HG03175 (cell line): ENCODE results near the gene C13orf46.

Experiments used
- ATAC-seq: cut with Tn5 transposase; IDR thresholded peaks from one replicate; pipeline ENCODE4 v1.9.1; 2021; ENCODE audit warnings: mild to moderate bottlenecking, moderate library complexity; ENCODE audit not compliant: unreplicated experiment

C13orf46 gene

GRCh38 chr13:113958373-113958772, 15.5 kb downstream of the C13orf46 start:
- ATAC-seq, result no peak

GRCh38 chr13:113956571-113956970, 17.3 kb downstream of the C13orf46 start:
- ATAC-seq, result no peak

DNA sequence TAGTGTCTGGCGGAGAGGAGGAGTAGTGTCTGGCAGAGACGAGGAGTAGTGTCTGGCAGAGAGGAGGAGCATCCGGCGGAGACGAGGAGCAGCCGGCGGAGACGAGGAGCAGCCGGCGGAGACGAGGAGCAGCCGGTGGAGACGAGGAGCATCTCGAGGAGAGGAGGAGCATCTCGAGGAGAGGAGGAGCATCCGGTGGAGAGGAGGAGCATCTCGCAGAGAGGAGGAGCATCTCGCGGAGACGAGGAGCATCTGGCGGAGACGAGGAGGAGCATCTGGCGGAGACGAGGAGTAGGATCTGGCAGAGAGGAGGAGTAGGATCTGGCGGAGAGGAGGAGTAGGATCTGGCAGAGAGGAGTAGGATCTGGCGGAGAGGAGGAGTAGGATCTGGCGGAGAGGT, 18.2 kb downstream of the C13orf46 start:
- no peak for ATAC-seq

GRCh38 chr13:113955235-113955634, 18.6 kb downstream of the C13orf46 start:
- no peak for ATAC-seq

DNA sequence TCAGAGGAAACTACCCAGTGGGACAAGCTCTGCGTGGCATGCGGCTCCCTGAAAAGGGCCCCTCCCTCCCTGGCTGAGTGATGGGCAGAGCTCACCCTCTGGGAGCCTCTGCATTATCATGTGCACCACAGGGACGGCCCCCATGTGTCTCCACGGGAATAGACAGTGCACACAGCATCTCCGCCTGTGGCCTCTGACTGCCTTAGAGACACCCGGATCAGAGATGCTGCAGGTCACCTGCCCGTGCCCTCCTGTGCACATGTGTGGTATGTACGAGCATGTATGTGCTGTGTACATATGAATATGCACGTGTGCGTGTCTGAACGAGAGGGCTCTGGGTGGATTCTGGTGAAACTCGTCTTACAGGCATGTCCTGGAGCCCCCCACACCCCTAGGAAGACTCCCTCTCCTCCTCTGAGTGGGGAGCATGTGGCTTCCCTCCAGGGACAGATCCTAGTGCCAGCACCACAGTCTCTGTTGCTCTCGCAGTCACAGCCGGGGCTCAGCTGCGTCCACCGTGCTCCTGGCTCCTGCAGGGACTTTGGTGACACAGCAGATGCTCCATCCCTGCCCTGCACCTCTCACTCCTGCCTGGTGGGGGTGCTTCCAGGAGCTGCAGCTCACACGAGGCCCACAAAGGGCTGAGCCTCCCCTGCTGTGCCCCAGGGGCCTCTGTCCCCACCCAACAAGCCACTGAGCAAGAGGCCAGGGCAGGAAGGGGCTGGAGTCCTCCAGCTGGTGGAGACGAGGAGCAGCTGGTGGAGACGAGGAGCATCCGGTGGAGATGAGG, 19.6 kb downstream of the C13orf46 start:
- ATAC-seq, result no peak

GRCh38 chr13:113953561-113953960, 20.3 kb downstream of the C13orf46 start:
- no peak for ATAC-seq

DNA sequence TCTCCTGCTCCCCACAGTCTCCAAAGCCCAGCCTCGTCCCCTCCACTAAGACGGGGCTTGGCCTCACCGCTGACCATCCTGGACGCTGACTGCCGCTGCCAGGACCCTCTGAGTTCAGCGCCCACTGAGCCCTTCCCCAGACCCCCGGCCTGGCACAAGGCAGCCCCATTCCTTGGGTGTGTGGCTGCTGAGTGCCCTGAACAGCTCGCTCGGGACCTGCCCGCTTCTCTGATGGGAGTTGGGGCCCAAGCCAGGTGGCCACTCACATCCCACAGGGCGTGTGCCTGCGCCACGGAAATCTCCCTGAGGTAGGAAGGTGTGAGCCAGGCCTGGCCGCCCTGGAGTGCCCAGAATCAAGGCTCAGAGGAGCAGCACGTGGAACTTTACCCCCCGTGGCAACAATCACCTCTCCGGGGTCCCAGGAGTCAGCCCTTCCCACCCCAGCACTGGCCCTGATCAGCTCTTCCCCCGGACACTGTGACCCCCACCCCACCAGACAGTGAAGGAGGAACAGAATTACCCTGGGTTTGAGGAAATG, 20.8 kb downstream of the C13orf46 start:
- no peak for ATAC-seq

- ATAC-seq, result no peak
Measured at GRCh38 chr13:113952151-113952982, 21.5 kb downstream of the C13orf46 start.

DNA sequence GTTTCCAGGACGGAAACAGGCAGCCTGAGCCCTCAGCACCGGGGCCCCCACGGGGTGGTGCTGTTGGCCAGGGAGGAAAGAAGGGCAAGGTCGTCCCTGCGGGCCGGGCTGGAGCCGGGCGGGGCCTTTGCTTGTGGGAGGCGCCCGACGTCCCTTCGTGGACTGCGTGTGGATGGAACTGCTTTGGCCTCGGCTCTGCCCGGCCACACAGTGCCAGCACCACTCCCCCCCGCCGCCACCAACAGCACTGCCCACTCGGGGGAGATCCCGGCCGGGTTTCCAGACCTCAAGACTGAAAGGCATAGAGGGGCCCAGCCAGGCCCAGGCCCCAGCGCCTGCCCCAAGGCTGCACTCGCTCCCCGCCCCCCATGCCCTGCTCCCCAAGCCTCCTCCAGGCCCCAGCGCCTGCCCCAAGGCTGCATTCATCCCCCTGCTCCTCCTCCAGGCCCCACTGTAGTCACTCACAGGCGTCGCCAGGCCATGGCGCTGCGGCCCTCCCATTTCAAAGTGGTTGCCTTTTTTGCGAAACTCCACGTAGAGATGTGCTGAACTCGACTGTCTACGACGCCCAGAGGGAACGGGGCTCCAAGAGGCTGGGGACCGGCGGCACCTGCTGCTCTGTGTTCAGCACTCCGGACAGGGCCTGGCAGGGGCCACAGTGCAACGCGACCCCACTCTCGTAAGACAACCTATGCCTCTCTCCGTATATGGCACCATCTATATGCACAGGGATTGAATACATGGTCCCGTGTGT, 22.5 kb downstream of the C13orf46 start:
- peak; percentile 73 for ATAC-seq

GRCh38 chr13:113950451-113951245, 23.2 kb downstream of the C13orf46 start:
- peak; percentile 10 for ATAC-seq

- no peak for ATAC-seq
Measured at GRCh38 chr13:113949546-113949945, 24.3 kb downstream of the C13orf46 start.

DNA sequence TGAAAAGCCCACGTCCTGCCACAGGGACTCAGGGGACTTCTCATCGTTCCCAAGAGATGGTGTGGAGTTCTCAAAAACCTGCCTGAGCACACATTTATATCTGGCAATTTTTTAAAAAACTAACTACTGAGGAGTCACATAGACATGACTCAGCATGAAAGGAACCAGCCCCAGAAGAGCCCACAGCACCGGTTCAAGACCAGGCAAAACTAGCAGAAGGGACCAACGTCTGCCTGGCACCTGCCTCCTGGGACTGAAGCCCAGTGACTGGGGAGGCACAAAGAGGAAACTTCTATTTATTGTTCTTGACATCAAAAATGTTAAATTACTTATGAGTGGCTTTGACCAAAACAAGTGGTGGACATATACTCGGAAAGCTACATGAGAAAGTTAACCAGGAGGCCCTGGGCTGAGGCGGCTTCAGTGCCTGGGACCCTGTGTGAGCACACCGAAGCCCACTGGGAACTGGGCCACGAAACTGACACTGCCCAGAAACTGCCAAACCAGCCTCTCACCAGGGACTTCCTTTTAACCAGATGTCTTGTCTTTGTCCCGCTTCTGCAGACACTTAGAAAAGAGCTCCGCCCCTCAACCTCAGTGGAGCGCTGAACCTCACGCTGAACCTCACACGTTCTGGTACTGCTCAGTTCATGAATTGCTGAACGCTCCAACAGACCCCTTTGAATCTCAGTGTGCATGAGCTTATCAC, 25.7 kb downstream of the C13orf46 start:
- no peak for ATAC-seq

GRCh38 chr13:113947311-113948033, 26.4 kb downstream of the C13orf46 start:
- no peak for ATAC-seq

DNA sequence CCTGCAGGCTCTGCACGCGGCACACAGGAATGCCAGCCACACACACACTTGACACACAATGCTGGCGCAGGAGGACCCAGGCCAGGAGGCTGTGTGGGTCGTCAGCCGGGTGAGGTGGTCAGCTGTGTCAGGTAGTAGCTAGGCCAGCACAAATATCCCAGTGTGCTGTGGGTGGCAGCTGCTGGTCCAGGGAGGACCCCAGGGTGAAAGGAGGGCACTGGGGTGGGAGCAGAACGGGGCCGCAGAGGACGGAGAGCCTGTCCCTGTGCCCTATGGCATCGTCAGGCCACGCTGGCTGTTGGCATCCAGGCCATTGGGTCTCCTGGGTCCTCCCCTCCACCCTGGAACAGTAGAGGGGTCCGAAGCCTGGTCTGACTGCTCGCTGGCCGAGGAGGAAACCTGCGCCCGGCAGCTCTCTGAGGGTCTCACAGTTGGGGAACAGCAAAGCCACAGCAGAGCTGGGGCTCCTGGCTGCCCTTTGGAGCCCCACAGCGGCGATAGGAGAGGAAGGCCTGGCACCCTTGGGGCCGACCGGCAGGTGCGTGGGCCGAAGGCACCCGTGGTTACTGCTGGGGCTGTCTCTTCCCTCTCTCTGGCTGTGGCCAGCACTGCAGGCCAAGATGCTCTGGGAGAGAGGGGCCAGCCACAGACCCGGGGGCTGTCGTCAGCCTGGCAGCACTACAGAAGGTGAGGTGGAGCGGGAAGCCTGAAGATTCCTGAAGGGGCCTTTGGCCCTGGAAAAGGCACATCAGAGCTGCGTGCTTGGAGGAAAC, 27.3 kb downstream of the C13orf46 start:
- ATAC-seq, result no peak

- no peak for ATAC-seq
Measured at GRCh38 chr13:113945857-113946408, 27.9 kb downstream of the C13orf46 start.

- no peak for ATAC-seq
Measured at GRCh38 chr13:113943821-113944565, 29.9 kb downstream of the C13orf46 start.

DNA sequence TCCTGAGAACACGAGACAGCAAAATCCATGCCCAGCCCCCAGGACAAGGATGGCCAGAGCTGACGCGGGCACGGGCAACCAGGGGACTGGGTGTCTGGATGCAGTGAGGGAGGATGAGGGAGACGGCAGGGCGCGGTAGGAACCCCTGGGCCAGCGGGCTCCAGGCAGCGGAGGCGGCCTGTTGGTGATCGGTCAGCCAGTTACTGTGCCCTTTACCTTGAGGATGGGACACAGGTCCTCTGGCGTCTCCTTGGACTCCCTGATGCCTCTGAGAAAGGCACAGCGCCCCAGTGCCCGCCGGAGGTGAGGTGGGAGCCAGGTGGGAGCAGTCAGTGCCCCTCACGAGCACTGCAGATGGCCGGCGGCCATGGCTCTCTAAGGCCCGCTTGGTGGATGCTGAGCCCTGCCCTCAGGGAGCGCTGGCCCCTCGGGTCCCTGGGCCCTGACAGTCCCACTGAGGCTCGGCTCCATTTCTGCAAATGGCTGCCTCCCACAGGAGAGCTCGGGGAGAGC, 31.2 kb downstream of the C13orf46 start:
- ATAC-seq, result no peak
